ENCODE data around the gene IQCM.

Gene IQCM

DNA sequence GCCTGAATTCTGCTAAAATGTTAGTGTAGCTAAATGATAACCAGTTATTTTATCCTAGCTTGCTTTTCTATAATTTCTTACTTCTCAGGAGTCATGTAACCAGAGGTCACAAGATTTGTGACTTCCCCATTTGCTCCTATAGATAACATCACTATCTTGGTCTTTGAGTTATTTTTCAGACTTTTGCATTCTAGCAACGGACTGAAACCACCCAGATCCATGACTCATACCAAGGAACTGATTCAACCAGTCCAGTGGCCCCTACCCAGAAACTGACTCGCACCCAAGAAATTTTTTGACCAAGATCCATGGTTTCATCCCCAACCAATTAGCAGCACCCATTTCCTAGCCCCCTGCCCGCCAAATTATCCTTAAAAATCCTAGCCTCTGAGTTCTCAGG lies 50.0 kb downstream of the IQCM start:
- no peak overlapping the region for H3K27ac ChIP-seq
- no peaks in the 10 kb centered on the region for H3K79me2 ChIP-seq
- no peaks in the 10 kb centered on the region for H3K36me3 ChIP-seq (ENCODE audit: control insufficient read depth, insufficient read depth, low read length)
- no peak overlapping the region for H3K9ac ChIP-seq
- no peak overlapping the region for H3K4me3 ChIP-seq (ENCODE audit: low read depth, low read length)
- no peak for TF ChIP-seq CTCF (IDR thresholded peaks at IDR 0.05)
- H3K9me3 ChIP-seq (ENCODE audit: control insufficient read depth, low read length): no peaks in the 10 kb centered on the region
- H3K27me3 ChIP-seq (ENCODE audit: control insufficient read depth, insufficient read depth, low read length): no peaks in the 10 kb centered on the region
- no peak overlapping the region for H3K4me2 ChIP-seq (ENCODE audit: low read length)
- H3K4me1 ChIP-seq: no peaks in the 10 kb centered on the region
- no peak overlapping the region for H2AFZ ChIP-seq

DNA sequence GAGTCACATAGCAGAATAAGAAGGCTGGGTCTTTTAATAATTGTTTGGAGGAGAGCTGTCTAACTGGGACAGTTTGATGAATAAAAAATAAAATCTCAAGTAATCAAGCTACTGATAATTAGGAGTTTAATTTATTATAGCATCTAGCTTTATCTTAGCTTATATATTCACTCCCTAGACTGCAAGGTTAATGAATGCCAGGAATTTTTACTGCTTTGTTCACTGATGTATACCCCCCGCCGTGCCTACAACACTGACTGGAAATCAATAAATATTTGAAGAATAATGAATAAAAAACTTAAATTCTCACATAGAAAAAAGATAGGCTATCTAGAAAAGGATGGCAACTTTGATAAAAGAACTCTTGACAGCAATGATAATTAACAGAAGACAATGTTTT lies 59.7 kb downstream of the IQCM start:
- H3K36me3 ChIP-seq (ENCODE audit: control insufficient read depth, insufficient read depth, low read length): no peaks in the 10 kb centered on the region

DNA sequence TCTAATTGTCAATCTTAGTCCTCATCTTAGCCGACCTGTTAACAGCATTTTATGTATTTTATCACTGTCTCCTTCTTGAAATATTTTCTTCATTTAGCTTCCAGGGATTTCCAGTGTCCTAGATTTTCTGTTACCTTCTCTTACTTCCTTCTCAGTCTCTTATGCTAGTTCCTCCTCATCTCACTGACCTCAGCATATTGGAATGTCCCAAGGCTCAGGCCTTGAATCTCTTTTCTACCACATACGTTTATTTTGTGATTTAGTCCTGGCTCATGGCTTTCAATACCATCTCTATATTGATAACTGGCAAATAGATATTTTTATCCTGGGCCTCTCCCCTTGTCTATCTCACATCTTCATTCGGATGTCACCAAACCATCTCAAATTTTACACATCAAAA lies 61.1 kb downstream of the IQCM start:
- H2AFZ ChIP-seq: no peak overlapping the region
- no peaks in the 10 kb centered on the region for H3K36me3 ChIP-seq (ENCODE audit: control insufficient read depth, insufficient read depth, low read length)
- no peak for TF ChIP-seq CTCF (IDR thresholded peaks at IDR 0.05)
- no peak overlapping the region for H3K27ac ChIP-seq
- H3K4me1 ChIP-seq: no peaks in the 10 kb centered on the region
- H3K79me2 ChIP-seq: no peaks in the 10 kb centered on the region
- no peaks in the 10 kb centered on the region for H3K27me3 ChIP-seq (ENCODE audit: control insufficient read depth, insufficient read depth, low read length)
- H3K9me3 ChIP-seq (ENCODE audit: control insufficient read depth, low read length): no peaks in the 10 kb centered on the region
- no peak overlapping the region for H3K4me3 ChIP-seq (ENCODE audit: low read depth, low read length)
- H3K9ac ChIP-seq: no peak overlapping the region
- no peak overlapping the region for H3K4me2 ChIP-seq (ENCODE audit: low read length)

More for the DNA sequence above, 59.7 kb downstream of the IQCM start:
- no peak overlapping the region for H2AFZ ChIP-seq
- no peak overlapping the region for H3K9ac ChIP-seq
- H3K27ac ChIP-seq: no peak overlapping the region
- H3K79me2 ChIP-seq: no peaks in the 10 kb centered on the region
- H3K9me3 ChIP-seq (ENCODE audit: control insufficient read depth, low read length): no peaks in the 10 kb centered on the region
- H3K4me2 ChIP-seq (ENCODE audit: low read length): no peak overlapping the region
- H3K4me3 ChIP-seq (ENCODE audit: low read depth, low read length): no peak overlapping the region
- no peak for TF ChIP-seq CTCF (IDR thresholded peaks at IDR 0.05)
- H3K27me3 ChIP-seq (ENCODE audit: control insufficient read depth, insufficient read depth, low read length): no peaks in the 10 kb centered on the region
- H3K4me1 ChIP-seq: no peaks in the 10 kb centered on the region

- H3K79me2 ChIP-seq: no peaks in the 10 kb centered on the region
- H3K9ac ChIP-seq: no peak overlapping the region
- H3K27me3 ChIP-seq (ENCODE audit: control insufficient read depth, insufficient read depth, low read length): no peaks in the 10 kb centered on the region
- H3K4me3 ChIP-seq (ENCODE audit: low read depth, low read length): no peak overlapping the region
- no peaks in the 10 kb centered on the region for H3K36me3 ChIP-seq (ENCODE audit: control insufficient read depth, insufficient read depth, low read length)
- H2AFZ ChIP-seq: no peak overlapping the region
- no peak for TF ChIP-seq CTCF (IDR thresholded peaks at IDR 0.05)
- H3K9me3 ChIP-seq (ENCODE audit: control insufficient read depth, low read length): no peaks in the 10 kb centered on the region
- no peaks in the 10 kb centered on the region for H3K4me1 ChIP-seq
- no peak overlapping the region for H3K4me2 ChIP-seq (ENCODE audit: low read length)
- H3K27ac ChIP-seq: no peak overlapping the region
These were observed 62.9 kb downstream of the IQCM start for GRCh38 chr4:149752729-149753128.

GRCh38 chr4:149751174-149751573 lies 64.5 kb downstream of the IQCM start:
- H3K79me2 ChIP-seq: no peaks in the 10 kb centered on the region
- no peak overlapping the region for H3K4me2 ChIP-seq (ENCODE audit: low read length)
- no peak overlapping the region for H2AFZ ChIP-seq
- H3K9ac ChIP-seq: no peak overlapping the region
- H3K4me3 ChIP-seq (ENCODE audit: low read depth, low read length): no peak overlapping the region
- TF ChIP-seq CTCF (IDR thresholded peaks at IDR 0.05): no peak
- no peaks in the 10 kb centered on the region for H3K27me3 ChIP-seq (ENCODE audit: control insufficient read depth, insufficient read depth, low read length)
- no peaks in the 10 kb centered on the region for H3K4me1 ChIP-seq
- no peaks in the 10 kb centered on the region for H3K9me3 ChIP-seq (ENCODE audit: control insufficient read depth, low read length)
- H3K36me3 ChIP-seq (ENCODE audit: control insufficient read depth, insufficient read depth, low read length): no peaks in the 10 kb centered on the region
- H3K27ac ChIP-seq: no peak overlapping the region
